ENCODE data around the gene THAP4.
"Not testable (repeated sequence)": the region's sequence is repeated elsewhere in the genome, so short reads cannot be mapped to it uniquely, and the experiment has no call there.

Gene THAP4

DNA sequence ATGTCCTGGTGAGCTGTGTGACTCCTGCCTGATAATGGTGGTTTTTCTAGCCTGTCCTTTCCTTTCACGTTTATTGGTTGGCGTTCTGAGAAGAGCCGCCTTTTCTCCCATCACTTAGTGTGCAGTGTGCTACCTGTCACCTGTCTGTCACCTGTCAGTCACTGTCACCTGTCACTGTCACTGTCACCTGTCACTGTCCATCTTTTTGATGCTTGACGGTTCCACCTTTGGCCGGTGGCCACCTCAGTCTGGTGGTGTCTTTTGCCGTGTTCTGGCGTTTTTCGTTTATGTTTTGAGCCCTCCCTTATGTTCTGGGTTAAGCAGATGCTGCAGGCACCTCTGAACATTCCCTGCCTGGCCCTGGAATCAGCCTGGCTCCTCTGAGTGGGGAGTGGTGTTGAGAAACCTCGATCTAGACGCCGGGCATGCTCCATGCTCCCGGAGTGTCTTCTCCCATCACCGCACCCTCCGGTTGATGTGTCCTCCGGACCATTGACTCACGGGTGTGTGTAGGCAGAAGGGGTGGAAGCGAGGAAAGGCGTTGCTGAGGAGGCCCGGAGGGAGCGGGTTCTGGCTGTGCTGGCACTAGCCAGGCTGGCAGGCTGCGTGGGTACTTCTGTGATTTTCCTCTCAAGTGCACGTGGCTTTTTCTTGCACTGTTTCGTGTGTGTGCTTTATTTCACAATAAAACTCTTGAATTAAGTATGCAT is 28.9 kb upstream of the THAP4 start:
- DNase-seq (ENCODE audit: low spot score), result no peak

DNA sequence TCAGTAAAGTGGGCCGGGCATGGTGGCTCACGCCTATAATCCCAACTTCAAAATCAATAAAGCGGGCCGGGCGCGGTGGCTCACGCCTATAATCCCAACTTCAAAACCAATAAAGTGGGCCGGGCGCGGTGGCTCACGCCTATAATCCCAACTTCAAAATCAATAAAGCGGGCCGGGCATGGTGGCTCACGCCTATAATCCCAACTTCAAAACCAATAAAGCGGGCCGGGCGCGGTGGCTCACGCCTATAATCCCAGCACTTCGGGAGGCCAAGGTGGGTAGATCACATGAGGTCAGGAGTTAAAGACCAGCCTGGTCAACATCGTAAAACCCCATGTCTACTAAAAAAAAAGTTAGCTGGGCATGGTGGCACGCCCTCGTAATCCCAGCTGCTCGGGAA is 25.8 kb upstream of the THAP4 start:
- DNase-seq (ENCODE audit: low spot score), result not testable (repeated sequence)

DNA sequence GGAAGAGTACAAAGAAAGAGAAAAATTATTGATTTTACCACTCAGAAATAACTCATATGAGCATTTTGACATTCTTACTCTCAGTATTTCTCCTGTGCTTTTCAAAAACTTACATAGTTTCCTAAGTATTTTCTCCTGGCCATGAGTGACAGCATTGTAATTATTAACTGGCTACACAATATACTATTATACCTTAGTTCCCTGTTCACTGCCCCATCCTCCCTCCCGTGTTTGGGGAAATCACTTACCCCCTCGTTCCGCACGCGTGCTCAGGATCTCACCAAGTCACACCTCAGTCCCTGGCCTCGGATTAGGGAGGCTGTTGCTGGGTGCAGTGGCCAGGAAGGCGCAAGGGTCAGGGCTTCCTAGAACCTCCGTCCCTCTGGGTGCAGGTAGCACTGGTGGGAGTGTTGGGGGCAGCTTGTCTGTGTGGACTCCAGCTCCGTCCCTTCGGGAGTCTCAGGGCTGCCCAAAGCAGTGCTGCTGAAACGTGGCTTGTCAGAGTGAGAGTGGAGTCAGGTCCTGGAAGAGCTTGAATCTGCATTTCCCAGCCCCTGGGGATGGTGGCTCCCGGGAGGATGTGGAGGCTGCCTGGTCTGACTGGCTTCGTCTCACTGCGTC is 23.7 kb upstream of the THAP4 start:
- no peak for DNase-seq (ENCODE audit: low spot score)

DNA sequence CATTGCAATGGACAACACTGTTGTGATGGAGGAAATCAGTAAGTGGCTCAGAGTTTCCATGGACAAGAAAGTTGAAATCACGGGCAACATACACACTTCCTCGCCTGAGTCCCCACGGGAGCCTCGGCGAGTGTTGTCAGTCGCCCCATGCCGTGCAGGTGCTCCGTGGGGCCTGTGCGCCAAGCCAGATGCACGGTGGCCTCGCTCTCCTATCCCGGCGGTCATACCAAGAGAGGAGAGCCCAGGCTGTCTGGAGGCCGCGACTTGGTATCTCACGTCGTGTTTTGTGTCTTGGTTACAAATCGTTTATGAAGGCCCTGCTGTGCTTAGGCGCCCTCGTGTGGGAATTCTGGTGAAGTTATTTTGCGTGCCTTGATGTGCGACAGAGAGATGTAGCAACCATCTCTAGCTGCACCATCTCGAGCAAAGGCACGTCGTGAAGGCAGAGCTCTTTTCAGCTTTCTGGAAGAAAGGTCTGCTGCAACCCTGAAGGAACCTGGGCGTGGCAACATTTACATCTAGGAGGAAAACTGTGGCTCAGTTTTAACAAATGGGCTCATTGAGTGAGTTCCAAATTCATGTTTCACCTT is 22.3 kb upstream of the THAP4 start:
- peak; percentile 28 for DNase-seq (ENCODE audit: low spot score)

DNA sequence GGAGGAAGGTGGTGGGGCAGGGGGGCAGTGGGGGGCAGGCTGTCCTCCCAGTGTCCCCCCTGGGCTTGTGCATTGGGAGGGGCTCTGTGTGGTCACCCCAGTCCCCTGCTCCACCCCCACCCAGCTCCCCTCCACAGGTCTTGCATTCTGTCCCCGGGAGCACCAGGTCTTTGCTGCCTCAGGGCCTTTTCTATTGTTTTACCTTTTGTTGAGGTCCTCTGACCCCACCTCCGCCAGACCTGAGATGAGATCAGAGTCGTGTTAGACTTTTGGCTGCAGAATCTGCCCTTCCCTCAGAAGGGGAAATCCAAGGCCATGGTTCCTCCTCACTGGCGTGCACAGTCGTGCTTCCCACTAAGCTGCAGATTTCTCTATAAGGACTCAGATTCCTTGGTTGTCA is 21.3 kb upstream of the THAP4 start:
- DNase-seq (ENCODE audit: low spot score), result no peak

DNA sequence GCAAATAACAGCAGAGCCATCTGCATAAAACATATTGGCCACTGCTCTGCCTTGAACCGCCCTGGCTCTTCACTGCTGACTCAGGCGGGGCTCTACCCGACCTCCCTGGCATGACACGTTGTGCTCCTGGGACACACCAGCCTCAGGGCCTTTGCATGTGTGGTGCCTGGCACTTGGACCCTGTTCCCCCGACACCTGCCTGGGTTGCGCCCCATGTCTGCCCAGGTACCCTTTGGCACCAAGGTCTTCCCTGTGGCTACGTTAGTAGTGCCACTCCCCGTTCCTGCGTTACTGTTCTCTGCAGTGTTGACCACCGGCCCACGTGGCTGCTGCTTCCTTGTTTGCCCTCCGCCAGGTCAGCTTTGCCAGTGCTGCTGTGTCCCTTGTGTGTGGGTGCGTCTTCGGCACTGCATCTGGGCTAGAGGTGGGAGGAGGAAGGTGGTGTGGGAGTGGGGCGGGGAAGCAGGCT is 20.9 kb upstream of the THAP4 start:
- DNase-seq (ENCODE audit: low spot score), result no peak

DNA sequence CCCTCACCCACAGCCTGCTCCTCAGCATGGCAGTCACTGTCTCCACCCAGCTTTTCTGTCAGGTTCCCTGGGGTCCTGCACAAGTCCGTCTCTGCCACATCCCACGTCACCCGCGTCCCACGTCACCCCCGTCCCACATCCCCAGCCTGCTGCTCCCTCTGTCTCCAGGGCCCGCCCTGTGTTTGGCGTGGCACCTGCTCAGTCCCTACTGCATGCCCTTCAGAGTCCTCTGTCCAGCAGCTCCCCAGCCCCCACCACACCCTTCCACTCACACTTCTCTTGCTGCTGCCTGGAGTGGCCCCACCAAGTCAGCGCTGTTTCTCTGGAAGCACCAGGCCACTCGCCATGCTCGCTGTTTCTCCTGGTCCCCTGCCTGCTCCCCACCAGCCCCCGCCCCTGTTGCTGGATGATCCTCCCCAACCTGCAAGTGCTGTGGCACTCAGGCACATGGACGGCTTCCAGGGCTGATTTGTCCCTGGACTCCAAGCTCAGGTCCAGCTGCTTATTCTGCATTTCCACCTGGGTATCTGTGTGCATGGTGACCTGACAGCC is 19.3 kb upstream of the THAP4 start:
- DNase-seq (ENCODE audit: low spot score), result no peak

DNA sequence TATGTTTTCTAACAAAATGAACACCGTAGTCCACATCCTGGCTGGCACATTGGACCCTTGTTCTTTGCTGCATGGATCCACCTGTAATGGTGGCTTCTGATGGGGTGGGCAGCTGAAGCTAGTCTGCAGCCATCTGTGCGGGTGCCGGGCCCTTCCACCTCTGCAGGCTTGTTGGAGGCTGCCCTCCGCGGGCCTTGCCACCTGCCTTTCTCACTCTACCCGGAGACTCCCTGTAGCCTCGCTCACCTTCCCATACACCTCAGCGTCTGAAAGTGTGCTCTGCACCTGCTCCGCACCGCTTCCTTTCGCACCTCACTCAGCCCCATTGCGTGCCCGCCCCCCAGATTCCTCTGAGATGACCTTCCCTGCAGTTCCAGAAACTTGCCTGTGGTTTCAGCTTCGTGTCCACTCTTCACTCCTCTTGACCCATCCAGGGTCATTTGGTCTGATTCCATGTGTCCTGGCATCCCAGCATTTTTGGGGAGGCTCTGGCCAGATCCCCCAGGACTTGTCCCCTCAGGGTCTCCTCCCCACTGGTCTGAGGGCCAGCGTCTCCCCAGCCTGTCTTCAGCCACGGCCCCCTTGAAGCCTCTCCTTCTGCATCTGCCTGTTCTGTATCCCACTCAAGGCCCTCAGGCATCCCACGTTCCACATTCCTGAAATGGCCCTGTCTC is 18.7 kb upstream of the THAP4 start:
- no peak for DNase-seq (ENCODE audit: low spot score)

DNA sequence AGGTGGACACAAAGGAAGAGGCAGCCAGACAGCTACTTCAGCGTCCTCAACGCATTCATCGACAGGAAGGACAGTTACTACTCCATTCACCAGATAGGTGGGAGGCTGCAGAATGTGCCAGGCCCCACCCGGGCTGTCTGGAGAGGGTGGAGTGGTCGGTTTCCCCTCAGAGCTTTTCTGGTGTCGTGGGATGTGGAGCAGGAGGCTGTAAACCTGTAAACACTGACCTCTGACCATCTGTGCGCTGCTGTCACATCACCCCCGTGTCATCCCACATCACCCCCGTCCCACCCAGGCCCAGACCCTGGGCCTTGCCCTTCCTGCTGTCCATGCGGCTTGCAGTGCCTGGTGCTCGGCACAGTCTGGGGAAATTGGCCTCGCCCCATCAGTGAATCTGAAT is 17.6 kb upstream of the THAP4 start:
- no peak for DNase-seq (ENCODE audit: low spot score)

DNA sequence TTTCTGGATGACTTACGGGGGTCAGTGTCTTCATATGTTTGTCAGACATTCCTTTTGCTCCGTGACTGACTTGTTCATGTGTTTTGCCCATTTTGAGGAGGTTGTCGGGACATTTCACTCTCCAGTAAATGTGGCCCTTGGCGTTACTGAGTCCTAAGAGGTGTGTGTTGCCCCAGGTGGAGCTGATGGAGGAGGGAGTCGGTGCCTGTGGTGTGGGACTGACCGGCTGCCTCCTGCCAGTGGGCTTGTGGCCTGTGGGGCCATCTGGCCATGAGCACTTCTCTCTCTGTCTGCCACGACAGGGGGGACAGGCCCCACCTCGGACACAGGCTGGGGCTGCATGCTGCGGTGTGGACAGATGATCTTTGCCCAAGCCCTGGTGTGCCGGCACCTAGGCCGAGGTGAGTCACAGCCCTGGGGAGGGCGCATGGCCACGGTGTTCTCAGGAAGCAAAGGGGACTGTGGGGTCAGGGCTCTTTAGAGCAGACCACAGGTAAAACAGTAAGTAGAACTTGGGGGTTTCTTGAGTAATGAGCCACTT is 16.3 kb upstream of the THAP4 start:
- no peak for DNase-seq (ENCODE audit: low spot score)

DNA sequence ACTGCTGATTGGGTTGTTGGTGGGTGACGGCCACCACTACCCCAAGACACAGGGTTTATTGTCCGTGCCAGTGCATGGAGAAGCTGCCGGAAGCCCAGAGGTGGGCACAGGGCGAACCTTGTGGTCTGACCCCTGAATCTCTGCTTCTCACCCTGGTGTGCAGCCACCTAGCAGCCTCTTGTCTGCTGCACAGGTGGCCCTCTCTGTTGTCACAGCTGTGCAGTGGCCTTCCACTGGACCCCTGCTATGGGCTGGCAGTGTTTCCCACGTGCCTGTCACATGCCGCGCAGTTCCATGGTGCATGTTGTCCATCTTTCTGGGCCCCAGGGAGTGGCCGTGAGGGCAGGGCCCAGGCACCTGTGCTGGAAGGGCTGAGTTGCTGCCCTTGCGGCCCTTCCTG is 15.8 kb upstream of the THAP4 start:
- DNase-seq (ENCODE audit: low spot score), result no peak

DNA sequence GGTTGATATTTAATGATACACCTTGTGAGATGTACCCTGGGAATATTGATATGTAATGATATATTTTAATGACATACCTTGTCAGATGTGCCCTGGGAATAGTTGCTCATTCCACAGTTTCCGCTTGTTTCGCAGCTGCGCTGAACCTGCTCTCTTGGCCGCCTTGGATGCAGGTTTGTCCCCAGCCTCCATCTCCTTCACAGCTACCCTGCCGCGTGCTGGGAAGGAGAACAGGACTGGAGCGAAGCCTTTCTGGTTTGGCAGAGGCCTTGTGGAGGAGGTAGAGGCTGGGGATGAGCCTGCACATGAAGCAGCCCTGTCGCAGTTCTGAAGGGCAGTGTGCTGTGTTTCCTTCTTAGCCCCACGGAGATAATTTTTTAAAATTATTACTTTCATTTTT is 15.2 kb upstream of the THAP4 start:
- DNase-seq (ENCODE audit: low spot score), result no peak

DNA sequence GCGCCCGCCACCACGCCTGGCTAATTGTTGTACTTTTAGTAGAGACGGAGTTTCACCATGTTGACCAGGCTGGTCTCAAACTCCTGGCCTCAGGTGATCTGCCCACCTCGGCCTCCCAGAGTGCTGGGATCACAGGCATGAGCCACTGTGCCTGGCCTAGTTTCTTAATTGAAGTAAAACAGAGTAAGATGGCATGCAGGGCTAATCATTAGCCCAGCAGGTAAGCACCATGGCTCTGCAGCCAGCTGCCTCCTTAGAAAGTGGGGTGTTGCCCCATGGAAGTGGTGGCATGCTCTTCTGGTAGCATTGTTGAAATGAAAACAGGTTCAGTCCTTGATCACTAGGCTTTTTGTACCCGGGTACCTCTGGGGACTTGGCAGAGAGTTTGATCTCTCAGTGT is 13.0 kb upstream of the THAP4 start:
- no peak for DNase-seq (ENCODE audit: low spot score)

DNA sequence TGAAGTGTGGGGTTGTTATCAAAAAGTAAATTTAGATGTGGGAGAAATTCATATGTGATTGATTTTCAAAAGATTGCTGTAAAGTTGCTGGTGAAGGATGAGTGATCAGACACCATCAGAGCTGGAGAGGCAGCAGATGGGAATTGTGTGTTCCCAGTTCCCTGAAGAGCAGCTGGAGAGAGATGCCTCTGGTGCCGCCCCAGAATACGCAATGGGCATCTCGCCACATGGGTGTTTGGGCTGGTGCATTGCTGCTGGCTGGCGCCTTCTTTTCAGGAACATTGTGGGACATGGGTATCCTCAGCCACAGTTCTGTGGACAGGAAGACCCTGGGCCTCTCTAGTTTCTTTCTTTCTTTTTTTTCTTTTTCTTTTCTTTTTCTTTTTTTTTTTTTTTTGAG is 12.4 kb upstream of the THAP4 start:
- DNase-seq (ENCODE audit: low spot score), result no peak

DNA sequence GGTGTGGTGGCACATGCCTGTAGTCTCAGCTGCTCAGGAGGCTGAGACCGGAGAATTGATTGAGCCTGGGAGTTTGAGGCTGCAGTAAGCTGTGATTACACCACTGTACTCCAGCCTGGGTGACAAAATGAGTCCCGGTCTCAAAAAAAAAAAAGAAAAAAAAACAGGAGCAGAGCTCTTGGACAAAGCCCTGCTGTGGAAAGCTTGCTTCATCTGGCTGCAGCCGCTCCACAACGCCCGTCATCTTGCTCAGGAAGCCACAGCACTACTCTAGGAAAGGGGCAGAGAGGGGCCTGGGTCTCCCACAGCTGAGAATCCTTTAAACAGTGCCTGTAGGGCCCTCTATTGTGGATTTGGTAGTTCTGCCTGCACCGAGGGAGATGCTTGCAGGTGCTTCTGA is 11.5 kb upstream of the THAP4 start:
- no peak for DNase-seq (ENCODE audit: low spot score)

DNA sequence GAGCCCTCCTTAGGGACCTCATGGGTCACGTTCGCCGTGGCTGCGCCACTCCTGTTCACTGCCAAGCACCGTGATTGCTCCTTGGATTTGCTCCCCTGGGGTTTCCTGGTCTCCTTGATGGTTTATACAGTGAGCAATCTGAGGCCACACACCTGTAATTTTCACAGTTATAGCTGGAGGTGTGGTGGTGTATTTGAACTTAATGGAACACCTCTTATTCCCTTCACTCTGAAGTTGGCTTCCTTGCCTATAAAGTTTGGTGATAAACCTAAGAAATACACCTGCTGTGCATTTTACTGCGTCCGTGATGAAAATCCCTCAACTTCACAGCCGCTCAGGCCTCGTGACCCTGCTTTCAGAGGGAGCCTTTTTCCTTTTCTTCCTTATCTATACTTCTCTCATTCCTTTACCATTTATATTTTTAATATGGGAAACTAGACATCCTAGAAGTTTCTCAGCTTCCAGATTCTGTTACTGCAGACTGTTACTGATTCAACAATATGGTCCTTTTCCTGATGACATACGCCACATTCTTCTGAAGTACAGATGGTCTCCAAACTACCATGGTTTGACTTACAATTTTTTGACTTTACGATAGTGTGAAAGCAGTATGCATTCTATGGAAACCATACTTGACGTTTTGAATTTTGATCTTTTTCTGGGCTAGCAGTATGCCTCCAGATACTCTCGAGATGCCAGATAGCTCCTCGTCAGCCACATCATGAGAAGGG is 9.1 kb upstream of the THAP4 start:
- no peak for DNase-seq (ENCODE audit: low spot score)

DNA sequence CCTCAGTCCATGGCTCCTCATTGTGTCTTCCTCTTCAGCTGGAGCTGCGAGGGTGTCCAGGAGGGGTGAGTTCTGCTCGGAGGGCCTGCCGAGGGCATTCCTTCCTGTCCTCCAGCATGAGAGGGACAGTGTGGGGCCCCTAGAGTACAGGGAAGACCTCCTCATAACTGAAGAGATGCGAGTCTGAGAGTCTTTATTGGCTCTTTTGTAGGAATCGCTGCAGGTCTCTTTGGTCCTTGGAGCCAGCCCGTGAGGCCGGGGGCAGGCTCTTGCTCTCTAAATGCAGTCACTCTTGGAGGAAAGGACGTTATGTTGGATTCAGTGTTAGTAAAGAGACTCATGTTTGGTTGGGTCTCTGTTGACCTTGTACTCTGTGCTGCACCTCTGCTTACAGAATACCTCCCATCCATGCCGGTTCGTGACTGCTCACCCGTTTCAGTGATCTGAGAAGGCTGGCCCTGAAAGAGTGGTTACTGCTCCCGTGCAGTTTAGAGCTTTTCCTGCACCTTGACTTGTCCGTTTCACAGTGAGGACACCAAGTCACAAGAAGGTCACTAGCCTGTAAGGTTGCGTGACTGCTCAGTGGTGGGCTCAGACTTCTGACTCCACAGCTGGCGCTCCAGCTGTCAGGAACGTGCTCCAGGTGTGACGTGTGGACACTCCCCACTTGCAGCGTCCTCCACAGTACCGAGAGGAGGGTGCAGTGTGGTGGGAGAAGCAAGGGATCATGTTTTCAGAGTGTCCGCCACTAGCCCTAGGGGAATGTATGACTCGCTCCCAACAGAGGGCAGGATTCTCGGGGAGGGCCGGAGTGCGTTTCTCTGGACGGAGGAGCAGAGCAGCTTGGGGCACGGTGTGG is 8.3 kb upstream of the THAP4 start:
- no peak for DNase-seq (ENCODE audit: low spot score)

DNA sequence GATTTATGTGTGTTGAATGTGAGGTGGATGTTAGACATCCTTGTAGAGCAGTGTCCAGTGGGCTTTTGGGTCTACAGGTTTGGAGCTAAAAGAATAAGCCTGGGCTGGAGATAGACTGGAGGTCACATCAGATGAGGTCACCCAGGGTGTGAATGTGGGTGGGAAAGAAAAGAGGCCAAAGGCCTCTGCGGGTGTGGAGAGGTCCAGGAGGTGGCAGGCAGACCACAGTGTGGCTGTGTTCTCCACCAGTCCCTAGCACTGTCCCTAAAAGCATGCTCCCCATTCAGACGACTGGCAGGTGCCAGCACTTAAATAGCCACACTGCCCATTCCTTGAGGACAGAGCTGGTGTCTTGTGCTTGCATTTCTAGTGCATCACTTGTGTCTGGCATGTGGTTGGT is 4.7 kb upstream of the THAP4 start:
- peak; percentile 4 for DNase-seq (ENCODE audit: low spot score)

DNA sequence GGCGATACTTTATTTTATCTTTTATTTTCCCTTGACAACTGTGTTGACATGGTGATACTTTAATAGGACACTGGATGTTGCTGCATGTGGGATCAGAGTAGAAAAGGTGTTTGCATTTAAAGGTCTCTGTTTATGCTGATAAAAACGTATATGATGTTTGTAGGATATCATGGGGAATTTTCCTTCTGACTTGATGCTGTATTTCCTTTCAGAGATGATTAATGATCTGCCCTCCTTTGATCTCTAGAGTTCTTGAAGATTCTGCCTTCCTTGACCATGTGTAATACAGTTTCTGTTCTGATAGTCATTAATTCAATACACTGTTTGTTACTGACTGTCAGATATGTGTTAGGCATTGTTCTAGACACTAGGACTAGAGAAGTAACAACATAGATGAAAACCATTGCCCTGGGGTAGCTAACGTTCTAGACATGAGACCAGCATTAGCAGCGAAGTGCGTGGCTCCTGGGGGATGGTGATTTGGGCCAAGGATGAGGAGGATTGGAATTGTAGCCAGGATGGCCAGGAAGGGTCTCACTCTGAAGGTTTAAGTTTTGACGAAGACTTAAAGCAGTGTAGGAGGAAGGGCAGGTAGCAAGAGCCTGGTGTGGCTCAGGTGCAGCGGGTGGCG is 3.3 kb upstream of the THAP4 start:
- no peak for DNase-seq (ENCODE audit: low spot score)

DNA sequence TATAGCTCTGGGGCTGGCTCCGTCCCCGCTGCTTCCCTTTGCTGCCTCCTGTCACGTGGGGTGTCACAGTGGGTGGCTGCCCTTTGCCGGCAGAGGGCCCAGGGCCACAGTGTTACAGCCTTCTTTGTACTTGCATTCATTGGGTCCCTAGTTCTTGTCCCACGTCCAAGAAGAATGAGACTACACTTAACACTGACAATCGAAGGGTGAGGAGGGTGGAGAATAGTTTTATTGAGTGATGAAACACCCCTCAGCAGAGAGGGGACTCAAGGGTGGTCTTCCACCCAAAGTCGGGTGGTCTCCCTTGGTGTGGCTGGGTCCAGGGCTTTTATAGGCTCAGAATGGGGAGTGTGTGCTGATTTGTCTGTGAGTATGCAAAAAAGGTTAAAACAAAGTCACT is 2.4 kb upstream of the THAP4 start:
- no peak for DNase-seq (ENCODE audit: low spot score)

Data from SW480 (cell line).